ENCODE measurements around the gene IRGQ.
"Not testable (repeated sequence)": the region's sequence is repeated elsewhere in the genome, so short reads cannot be mapped to it uniquely, and the experiment has no call there.

The IRGQ gene

DNA sequence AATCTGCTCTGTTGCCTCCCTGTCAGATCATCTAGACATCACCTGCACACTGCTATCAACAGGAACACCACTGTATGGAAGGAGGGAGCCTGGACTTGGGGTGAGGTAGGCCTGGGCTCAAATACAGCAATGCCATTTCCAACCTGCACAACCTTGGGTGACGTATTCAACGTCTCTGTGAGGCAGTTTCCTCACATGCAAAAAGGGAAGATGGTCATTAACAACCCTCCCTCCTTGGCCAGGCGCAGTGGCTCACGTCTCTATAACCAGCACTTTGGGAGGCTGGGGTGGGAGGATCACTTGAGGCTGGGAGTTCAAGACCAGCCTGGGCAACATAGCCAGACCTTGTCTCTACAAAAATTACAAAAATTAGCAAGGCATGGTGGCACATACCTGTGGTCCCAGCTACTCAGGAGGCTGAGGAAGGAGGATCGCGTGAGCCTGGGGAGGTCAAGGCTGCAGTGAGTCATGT is 33.7 kb downstream of the IRGQ start:
- no peak overlapping the region for H3K9ac ChIP-seq (ENCODE audit: low read depth, low read length)

DNA sequence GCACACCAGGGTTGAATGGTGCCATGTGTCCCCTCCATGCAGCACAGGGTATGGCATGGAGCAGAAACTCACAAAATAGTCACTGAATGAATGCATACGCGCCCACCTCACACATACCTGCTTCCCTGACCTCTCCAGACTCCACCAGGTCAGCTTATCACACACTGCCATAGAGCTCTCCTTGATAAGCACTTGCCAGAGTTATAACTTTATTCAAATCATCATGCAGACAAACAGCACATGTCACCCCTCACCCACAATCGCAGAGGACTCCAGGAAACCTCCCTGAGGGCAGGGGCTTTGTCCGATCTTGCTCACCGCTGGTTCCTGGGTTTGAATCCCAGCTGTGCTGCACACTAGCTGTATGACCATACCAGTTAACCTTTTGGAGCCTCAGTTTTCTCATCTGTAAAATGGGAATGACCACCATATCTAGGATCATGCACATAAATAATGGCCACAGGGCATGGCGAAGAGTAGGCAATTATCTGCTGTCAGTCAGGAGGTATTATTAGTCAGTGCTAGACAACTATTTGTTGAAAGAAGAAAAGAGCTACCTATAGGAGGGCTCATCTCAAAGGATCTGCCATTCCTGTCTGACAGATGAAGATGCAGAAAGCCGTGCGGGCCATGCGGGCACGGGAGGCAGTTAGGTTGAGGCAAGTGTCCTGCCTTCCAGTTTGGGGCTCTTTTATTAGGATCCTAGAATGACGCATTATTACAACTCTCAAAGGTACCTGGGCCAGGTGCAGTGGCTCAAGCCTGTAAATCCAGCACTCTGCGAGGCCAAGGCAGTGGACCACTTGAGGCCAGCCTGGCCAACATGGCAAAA is 34.6 kb downstream of the IRGQ start:
- Histone ChIP-seq H3K4me3 (ENCODE audit: low read length) (no peak overlapping the region), H3K9ac (ENCODE audit: low read depth, low read length) (no peak overlapping the region), H3K27me3 (ENCODE audit: control insufficient read depth, insufficient read depth, low read length) (no peaks in the 10 kb centered on the region), H3K4me1 (ENCODE audit: control insufficient read depth, insufficient read depth, low read length) (peaks cover 29% of the 10 kb centered on the region), H3K9me3 (replicated peaks; ENCODE audit: low read length) (no peaks in the 10 kb centered on the region), H3K4me2 (ENCODE audit: low read length) (no peak overlapping the region), H3K36me3 (ENCODE audit: insufficient read depth, low read length) (peaks cover 7% of the 10 kb centered on the region)

More for the DNA sequence above, 33.7 kb downstream of the IRGQ start:
- peaks cover 29% of the 10 kb centered on the region for H3K4me1 ChIP-seq (ENCODE audit: control insufficient read depth, insufficient read depth, low read length)
- H3K4me2 ChIP-seq (ENCODE audit: low read length), result no peak overlapping the region
- no peak overlapping the region for H3K4me3 ChIP-seq (ENCODE audit: low read length)
- H3K27me3 ChIP-seq (ENCODE audit: control insufficient read depth, insufficient read depth, low read length), result no peaks in the 10 kb centered on the region
- peaks cover 7% of the 10 kb centered on the region for H3K36me3 ChIP-seq (ENCODE audit: insufficient read depth, low read length)
- no peaks in the 10 kb centered on the region for H3K9me3 ChIP-seq (replicated peaks; ENCODE audit: low read length)

DNA sequence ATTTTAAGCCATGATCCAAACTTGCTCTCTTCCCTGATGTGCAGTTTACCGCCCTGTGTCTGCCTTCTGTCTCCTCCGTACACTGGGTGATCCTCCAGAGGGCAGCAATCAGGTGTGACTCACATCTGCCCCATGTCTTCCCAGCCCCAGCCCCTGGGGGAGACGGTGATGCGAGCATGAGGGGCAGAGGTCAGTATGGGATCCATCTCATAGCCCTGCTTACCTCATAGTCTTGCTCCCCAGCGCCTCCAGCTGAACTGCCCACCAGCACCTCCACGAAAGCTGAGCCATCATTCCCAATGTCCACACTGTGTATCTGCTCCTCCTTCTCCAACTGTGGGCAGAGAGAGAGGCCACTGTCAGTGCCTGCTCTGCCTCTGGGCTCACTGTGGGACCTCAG is 35.2 kb downstream of the IRGQ start:
- Histone ChIP-seq H3K4me2 (ENCODE audit: low read length) (no peak overlapping the region), H3K9me3 (replicated peaks; ENCODE audit: low read length) (no peaks in the 10 kb centered on the region), H3K4me3 (ENCODE audit: low read length) (no peak overlapping the region), H3K9ac (ENCODE audit: low read depth, low read length) (no peak overlapping the region), H3K4me1 (ENCODE audit: control insufficient read depth, insufficient read depth, low read length) (peaks cover 29% of the 10 kb centered on the region), H3K36me3 (ENCODE audit: insufficient read depth, low read length) (peaks cover 7% of the 10 kb centered on the region), H3K27me3 (ENCODE audit: control insufficient read depth, insufficient read depth, low read length) (no peaks in the 10 kb centered on the region)

DNA sequence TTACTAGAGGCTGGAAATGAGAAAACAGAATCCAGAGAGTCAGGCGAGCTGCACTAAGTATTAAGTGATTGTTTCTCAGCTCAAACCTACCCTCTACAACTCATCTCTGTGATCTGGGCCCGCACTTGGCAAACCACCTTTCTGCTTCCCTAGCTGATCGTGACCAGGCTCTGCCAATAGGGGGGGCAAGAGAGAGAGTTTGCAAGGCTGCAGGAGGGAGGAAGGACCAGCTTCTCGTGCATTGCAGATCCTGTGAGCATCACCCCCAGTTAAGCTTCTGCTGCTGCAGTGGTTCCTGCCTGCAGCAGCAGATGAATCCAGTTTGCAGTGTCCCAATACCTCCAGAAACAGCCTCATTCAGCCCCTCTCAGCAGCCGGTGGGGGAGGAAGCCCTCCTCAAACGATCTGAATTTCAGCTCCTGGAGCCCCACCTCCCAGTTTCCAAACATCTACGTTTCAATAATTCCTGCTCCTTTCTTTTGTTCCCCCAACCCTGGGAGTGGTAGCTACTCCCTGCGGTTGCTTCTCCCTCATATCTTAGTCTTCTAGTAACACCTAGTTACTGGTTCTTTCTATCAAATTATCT is 40.7 kb downstream of the IRGQ start:
- no peaks in the 10 kb centered on the region for H3K9me3 ChIP-seq (replicated peaks; ENCODE audit: low read length)
- H3K4me1 ChIP-seq (ENCODE audit: control insufficient read depth, insufficient read depth, low read length), result no peaks in the 10 kb centered on the region
- H3K4me2 ChIP-seq (ENCODE audit: low read length), result no peak overlapping the region
- H3K4me3 ChIP-seq (ENCODE audit: low read length), result no peak overlapping the region
- no peaks in the 10 kb centered on the region for H3K27me3 ChIP-seq (ENCODE audit: control insufficient read depth, insufficient read depth, low read length)
- H3K36me3 ChIP-seq (ENCODE audit: insufficient read depth, low read length), result peaks cover 19% of the 10 kb centered on the region
- H3K9ac ChIP-seq (ENCODE audit: low read depth, low read length), result no peak overlapping the region

DNA sequence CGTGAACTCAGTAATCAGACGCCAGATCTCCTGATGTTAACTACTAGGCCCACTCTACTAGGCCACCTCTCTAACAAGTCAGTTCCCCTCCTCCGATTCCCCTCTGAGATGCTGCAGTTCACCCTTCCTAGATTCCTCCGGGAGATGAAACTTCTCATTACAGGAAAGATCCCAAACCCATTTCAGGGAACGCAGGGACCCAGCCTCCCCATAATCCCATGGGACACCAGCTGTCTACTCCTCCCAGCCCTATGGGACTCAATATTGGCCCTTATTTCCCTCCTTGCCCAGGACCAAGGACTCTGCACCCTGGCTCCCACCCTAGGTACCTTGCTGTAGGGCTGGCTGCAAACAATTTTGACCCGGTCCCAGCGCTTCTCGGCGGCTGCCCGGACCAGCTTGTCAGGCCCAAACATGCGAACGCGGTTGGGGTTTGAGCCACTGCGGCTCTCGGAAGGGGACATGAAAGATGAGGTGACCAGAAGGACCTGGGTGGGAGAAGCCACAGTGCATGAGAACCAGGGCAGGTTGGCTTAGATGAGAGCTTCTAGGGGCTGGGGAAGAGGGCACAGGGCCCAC is 41.5 kb downstream of the IRGQ start:
- Histone ChIP-seq H3K4me3 (ENCODE audit: low read length) (no peak overlapping the region), H3K4me2 (ENCODE audit: low read length) (no peak overlapping the region), H3K36me3 (ENCODE audit: insufficient read depth, low read length) (peaks cover 21% of the 10 kb centered on the region), H3K9ac (ENCODE audit: low read depth, low read length) (no peak overlapping the region), H3K27me3 (ENCODE audit: control insufficient read depth, insufficient read depth, low read length) (no peaks in the 10 kb centered on the region), H3K9me3 (replicated peaks; ENCODE audit: low read length) (no peaks in the 10 kb centered on the region), H3K4me1 (ENCODE audit: control insufficient read depth, insufficient read depth, low read length) (no peaks in the 10 kb centered on the region)

DNA sequence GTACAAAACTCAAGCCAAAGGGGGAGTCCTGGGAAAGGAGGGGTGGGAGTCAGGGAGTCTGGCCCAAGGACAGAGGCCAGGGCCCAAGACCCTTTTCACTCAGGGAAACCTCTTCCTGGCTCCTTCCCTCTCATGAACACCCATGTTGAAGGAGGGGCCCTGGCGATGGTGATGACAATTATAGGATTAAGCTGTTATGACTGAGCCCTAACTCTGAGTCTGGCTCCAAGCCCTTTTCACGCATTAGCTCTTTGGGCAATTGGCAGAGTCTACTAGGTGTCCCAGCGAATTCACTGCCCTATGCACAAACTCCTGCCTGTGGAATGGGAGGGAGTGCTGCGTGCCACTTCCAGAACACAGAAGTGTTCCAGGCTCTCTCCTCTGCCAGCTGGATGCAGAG is 42.3 kb downstream of the IRGQ start:
- Histone ChIP-seq H3K9me3 (replicated peaks; ENCODE audit: low read length) (no peaks in the 10 kb centered on the region), H3K36me3 (ENCODE audit: insufficient read depth, low read length) (peaks cover 21% of the 10 kb centered on the region), H3K9ac (ENCODE audit: low read depth, low read length) (no peak overlapping the region), H3K4me1 (ENCODE audit: control insufficient read depth, insufficient read depth, low read length) (no peaks in the 10 kb centered on the region), H3K4me3 (ENCODE audit: low read length) (no peak overlapping the region), H3K4me2 (ENCODE audit: low read length) (no peak overlapping the region), H3K27me3 (ENCODE audit: control insufficient read depth, insufficient read depth, low read length) (no peaks in the 10 kb centered on the region)

DNA sequence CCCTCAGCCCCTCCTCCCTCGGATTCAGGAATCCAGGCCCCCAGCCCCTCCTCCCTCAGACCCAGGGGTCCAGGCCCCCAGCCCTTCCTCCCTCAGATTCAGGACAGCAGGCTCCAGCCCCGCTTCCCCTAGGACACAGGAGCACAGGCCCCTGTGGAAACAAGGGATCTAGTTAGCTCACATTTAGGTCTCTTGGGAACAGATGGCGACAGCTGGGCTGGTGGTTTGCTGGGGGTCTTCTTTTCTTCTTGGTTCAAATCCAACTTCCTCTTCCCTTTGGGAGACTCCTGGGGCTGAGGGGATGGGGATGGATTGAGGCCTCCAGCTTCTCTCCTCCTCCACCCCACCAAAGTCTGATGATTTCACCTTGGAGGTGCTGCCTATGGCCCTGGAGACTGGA is 43.3 kb downstream of the IRGQ start:
- peaks cover 21% of the 10 kb centered on the region for H3K36me3 ChIP-seq (ENCODE audit: insufficient read depth, low read length)
- H3K4me3 ChIP-seq (ENCODE audit: low read length), result no peak overlapping the region
- H3K27me3 ChIP-seq (ENCODE audit: control insufficient read depth, insufficient read depth, low read length), result no peaks in the 10 kb centered on the region
- H3K4me2 ChIP-seq (ENCODE audit: low read length), result no peak overlapping the region
- H3K4me1 ChIP-seq (ENCODE audit: control insufficient read depth, insufficient read depth, low read length), result no peaks in the 10 kb centered on the region
- H3K9ac ChIP-seq (ENCODE audit: low read depth, low read length), result no peak overlapping the region
- no peaks in the 10 kb centered on the region for H3K9me3 ChIP-seq (replicated peaks; ENCODE audit: low read length)

DNA sequence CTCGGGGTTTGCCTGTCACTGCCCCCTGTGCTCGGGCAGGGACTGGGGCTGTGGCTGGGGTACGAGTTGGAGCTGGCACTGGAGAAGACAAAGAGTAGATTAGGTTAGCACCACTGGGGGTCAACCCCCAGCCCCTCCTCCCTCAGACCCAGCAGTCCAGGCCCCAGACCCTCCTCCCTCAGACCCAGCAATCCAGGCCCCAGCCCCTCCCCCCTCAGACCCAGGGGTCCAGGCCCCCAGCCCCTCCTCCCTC is 43.8 kb downstream of the IRGQ start:
- Histone ChIP-seq H3K4me1 (ENCODE audit: control insufficient read depth, insufficient read depth, low read length) (no peaks in the 10 kb centered on the region), H3K27me3 (ENCODE audit: control insufficient read depth, insufficient read depth, low read length) (no peaks in the 10 kb centered on the region), H3K4me3 (ENCODE audit: low read length) (no peak overlapping the region), H3K9ac (ENCODE audit: low read depth, low read length) (no peak overlapping the region), H3K4me2 (ENCODE audit: low read length) (no peak overlapping the region), H3K36me3 (ENCODE audit: insufficient read depth, low read length) (peaks cover 21% of the 10 kb centered on the region), H3K9me3 (replicated peaks; ENCODE audit: low read length) (no peaks in the 10 kb centered on the region)

DNA sequence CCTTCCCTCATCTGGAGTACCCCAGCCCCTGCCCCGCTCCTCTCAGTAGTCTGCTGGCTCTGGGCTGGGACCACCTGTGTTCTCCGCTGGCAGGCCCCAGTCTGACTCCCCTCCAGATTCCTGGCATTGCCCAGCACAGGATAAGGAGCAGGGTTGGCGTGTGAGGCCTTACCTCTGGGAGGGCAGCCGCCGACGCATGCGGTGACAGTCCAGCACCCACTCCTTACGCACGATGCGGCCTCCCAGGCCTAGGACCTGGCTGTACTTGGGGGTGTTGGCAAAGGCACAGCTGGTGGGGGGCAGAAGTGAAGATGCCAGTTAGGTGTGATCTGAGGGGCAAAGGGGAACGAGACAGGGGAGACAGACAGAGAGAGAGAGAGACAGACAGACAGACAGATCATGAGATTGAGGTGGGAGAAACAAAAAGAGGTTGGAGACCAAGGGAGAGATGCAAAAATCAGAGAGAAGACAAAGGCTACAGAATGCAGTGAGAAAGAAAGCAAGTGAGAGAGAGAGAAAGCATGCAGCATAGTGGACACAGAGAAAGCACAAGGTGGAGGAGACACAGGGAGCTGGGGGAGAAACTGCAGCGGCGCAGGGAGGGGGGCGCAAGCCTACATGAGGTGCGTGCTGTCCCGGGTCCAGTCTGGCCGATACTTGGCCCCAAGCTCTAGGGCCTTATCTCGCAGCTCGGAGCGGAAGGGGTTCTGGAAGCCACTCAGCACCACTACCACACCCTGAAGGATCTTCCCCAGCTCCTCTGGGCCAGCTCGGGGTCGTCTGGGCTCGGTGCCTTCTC is 44.3 kb downstream of the IRGQ start:
- Histone ChIP-seq H3K36me3 (ENCODE audit: insufficient read depth, low read length) (peaks cover 21% of the 10 kb centered on the region), H3K27me3 (ENCODE audit: control insufficient read depth, insufficient read depth, low read length) (no peaks in the 10 kb centered on the region), H3K4me2 (ENCODE audit: low read length) (no peak overlapping the region), H3K4me3 (ENCODE audit: low read length) (no peak overlapping the region), H3K4me1 (ENCODE audit: control insufficient read depth, insufficient read depth, low read length) (no peaks in the 10 kb centered on the region), H3K9me3 (replicated peaks; ENCODE audit: low read length) (no peaks in the 10 kb centered on the region), H3K9ac (ENCODE audit: low read depth, low read length) (no peak overlapping the region)

DNA sequence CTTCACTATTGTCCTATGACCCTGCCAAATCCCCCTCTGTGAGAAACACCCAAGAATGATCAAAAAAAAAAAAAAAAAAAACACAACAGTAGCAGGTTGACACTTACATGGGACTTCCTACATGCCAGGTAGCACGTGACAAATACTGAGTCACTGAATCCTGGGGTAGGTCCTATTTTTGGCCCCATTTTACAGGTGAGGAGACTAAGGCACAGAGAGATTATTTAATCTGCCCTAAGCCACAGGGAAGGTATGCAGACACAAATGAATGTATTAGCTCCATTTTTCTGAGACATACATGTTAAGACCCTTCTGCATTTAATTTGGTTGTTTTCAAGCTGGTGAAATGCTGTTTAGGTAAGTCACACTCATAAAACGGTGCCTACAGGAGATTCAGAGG is 47.2 kb downstream of the IRGQ start:
- H3K4me1 ChIP-seq (ENCODE audit: control insufficient read depth, insufficient read depth, low read length), result no peaks in the 10 kb centered on the region
- no peak overlapping the region for H3K4me3 ChIP-seq (ENCODE audit: low read length)
- H3K36me3 ChIP-seq (ENCODE audit: insufficient read depth, low read length), result peaks cover 17% of the 10 kb centered on the region
- H3K9me3 ChIP-seq (replicated peaks; ENCODE audit: low read length), result no peaks in the 10 kb centered on the region
- H3K27me3 ChIP-seq (ENCODE audit: control insufficient read depth, insufficient read depth, low read length), result no peaks in the 10 kb centered on the region
- H3K4me2 ChIP-seq (ENCODE audit: low read length), result no peak overlapping the region
- H3K9ac ChIP-seq (ENCODE audit: low read depth, low read length), result no peak overlapping the region

DNA sequence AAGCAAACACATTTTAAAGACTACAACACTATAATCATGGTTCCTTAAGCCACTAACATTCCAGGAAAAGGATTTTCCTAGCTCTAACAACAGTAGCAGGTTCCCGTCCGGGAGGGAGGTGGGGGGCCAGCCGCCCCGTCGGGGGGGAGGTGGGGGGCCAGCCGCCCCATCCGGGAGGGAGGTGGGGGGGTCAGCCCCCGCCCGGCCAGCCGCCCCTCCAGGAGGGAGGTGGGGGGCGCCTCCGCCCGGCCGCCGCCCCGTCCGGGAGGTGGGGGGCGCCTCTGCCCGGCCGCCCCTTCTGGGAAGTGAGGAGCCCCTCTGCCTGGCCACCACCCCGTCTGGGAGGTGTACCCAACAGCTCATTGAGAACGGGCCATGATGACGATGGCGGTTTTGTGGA is 48.0 kb downstream of the IRGQ start:
- H3K9me3 ChIP-seq (replicated peaks; ENCODE audit: low read length); H3K4me1 ChIP-seq (ENCODE audit: control insufficient read depth, insufficient read depth, low read length); H3K4me2 ChIP-seq (ENCODE audit: low read length); H3K4me3 ChIP-seq (ENCODE audit: low read length); H3K27me3 ChIP-seq (ENCODE audit: control insufficient read depth, insufficient read depth, low read length); H3K9ac ChIP-seq (ENCODE audit: low read depth, low read length): not testable (repeated sequence)
- peaks cover 24% of the 10 kb centered on the region for H3K36me3 ChIP-seq (ENCODE audit: insufficient read depth, low read length)

Measured in skeletal muscle satellite cell (primary cell).